GM19238 (cell line): ENCODE results near the gene ASCC1.

Experiments used
- DNase-seq: peaks from one replicate; pipeline ENCODE4 v3.0.0; 2011; ENCODE audit warnings: low spot score; ENCODE audit not compliant: insufficient read length

Gene ASCC1

DNA sequence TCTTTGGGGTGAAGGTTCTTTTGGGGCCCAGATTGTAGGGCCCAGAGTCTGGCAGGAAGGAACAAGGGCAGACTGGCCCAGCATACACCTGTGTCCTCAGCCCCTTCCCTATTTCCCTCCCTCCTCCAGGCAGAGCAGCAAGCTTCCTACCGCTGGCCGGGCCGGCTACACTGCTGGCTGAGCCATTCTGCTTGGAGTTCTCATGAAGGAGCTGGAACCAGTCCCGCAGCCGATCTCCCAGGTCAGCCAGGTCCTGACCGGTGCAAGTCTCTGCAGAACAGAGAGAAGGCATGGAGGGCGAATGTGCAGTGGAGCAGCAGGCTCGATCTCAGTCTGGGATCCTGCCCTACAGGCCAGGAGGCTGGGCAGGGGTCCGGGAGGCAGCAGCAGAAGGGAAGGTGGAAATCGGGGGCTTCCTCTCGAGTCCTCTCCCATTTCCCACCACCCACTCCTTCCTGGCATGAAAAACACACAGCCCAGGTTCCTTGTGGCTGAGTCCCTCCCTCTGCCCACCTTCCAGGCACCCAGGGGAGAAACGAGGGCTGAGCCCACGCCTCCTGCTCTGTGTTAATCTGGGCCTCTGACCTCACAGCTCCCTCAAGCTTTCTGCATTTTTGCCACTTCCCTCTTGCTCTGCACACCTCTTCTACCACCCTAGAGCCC lies 148.5 kb downstream of the ASCC1 start:
- DNase-seq: no peak

DNA sequence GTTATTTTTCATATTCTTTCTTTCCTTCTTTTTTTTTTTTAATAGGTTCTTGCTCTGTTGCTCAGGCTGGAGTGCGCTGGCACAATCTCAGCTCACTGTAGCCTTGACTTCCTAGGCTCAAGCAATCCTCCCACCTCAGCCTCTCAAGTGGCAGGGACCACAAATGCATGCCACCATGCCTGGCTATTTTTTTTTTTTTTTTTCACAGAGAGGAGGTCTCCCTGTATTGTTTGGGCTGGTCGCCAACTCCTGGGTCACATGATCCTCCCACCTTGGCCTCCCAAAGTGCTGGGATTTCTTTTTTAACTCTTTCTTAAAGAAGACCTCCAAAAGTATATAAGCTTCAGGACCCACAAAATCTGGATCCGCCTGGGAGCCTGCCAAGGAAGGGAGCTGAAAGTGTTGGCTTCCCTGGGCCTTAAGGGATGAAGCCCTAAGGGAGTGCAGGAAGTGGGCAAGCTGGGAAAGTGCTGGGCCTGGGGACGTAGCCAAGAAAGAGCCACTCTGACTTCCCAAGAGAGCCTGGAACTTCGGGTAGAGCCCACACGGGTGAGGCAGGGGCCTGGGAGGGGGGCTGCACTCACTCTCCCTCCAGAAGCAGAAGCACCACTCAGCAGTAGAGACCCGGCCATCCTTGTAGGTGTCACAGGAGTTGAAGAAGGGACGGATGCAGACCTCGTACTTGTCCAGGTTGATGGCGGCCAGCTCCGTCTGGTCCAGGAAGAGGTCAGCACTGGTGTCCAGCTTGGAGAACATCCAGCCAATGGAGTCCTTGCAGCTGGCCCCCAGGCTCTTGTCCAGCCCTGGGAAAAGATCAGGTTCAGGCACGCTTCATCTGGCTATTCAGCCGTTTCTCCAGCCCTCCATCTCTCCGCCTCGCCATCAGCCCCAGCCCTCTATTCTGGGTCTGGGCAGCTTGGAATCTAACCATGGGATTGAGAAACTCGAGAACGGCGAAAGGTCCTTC lies 149.5 kb downstream of the ASCC1 start:
- DNase-seq: no peak

DNA sequence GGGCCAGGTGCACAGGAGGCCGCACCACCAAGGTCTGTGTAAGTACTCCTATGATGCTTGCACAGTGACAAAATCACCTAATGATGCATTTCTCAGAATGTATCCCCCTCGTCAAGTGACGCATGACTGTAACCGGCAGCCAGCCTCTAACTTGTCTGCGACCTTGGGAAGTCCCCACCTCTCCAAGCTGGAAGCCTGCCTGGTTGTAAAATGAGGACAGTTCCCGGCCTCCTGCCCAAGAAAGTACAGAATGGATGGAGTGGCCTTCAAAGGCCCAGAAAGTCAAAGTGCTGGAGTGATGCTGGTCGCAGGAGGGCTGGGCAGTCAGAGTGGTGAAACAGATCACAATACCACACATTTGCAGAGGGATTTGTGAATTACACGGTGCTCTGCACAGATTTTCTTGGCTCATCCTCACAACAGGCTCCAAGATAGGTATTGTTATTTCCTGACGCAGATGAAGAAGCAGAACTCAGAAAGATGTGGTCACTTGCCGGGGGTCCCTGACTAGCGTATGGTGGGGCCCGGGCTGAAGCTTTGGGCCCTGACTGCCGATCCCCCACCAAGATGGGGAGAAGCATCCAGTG lies 150.5 kb downstream of the ASCC1 start:
- DNase-seq: no peak

DNA sequence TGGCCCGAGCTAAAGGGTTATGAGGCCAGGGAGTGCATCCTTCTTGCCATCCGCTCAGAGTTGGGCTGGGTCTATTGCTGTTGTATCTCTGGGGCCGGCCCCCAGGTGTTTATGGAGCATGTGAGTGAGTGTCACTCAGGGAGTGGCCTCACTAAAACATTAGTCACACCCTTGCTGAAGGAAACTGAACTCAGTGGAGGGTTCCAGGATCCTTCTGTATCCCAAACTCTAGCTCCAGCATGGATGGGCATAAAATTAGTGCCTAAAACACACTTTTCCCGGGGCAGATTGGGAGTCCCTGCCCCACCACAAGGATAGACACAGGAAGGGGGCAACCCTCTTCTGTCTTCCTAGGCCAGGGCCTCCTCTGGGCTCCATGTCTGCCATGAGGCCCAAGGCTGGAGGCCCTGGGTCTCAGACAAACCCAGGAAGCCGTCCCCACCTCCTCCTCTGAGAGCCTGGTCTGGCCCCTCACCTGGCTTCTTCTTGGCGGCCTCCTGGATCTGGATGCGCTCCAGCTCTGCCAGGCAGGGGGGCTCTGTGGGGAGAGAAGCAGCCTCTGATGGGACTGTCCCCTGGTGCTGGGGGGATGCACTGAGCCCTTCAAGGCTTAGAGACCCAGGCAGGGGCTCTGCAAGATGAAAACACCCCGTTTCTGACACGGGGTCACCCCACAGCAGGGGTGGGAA lies 152.2 kb downstream of the ASCC1 start:
- no peak for DNase-seq

DNA sequence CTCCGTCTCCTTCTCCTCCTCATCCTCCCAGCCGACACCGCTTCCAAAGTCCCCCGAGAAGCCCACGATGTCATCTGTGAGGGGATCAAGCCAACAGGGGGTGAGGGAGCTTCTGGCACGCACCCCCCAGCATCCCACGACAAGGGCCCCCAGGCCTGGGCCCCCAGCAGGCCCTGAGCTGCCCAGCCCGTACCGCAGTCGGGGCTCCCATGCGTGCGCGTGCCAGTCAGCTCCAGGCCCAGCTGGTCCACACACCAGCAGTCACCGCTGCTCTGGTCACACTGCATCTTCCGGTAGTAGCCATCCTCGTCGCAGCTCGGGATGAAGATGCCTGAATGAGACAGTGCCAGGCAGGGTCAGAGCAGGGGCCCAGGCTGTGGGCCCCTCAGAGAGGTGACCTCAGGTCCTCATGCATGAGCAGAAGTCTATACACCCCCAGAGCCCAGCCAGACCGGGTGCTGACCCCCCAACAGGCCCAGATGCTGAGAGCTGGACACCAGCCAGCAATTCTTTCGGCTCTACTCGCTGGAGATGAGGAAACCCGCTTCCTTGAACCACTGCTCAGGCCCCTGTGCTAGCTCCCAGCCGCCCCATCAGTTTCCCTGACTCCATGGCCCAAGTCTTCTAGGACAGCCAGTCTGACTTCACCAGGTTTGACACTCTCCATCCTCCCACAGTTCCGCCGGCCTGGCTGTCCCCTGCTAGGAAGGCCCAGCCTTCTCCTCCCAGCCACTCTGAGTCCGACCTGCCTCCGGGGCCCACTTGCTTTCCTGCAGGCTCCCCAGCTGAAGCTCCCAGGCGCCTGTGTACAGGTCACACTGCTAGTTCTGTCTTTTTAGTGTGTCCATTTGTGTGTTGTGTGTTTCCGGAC lies 153.0 kb downstream of the ASCC1 start:
- DNase-seq: no peak

DNA sequence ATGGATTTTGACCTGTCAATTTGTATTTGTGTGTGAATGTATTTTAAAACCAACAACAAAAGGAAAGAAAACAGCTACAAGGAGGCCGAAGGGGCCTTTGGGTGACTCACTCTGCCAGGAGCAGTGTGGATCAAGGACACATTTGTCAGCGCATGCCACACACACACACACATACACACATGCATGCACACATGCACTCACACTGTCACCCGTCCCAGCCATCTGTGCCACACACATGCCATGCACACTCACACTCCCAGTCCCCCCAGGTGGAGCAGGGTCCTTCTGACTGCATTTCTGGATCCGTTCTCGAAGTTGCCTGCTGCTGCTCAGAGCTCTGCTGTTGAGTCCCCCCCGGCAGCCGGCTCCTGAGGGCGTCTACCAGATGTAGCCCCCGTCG lies 153.7 kb downstream of the ASCC1 start:
- DNase-seq: no peak

DNA sequence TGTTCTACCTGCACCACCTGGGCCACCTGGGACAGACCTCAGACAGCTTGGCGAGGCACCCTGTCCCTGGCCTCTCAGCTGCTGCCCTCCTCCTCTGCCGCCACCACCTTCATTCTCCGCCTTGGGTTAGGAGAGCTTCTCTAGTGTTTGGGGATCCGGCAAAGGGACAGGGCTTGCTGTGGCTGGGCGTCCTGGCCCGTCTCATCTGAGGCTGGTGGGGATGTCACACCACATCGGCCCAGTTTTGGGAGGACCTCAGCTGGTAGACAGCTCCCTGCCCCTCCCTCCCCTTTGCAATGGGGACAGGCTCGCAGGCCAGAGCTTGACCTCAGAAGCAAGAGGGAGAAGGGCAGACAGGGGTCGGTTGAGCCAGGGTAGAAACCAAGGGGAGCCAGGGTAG lies 154.1 kb downstream of the ASCC1 start:
- DNase-seq: no peak

DNA sequence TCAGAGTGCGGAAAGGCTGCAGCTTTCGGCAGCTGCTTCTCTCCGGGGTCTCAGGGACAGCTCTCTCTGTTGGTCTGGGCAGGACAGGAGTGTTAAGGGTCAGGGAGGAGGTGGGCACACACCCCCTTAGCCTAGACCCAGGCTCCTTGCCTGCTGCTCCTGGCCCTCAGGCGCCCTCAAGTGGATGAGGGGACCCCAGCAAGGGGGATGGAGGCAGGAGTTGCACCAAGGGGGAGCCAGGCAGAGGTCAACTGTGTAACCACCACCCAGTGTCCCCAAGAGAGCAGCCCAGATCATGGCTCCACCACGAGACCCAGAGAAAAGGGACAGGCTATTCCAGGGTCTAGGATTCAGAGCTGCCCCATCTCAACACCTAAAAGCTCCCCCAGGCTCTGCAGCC lies 154.6 kb downstream of the ASCC1 start:
- no peak for DNase-seq

DNA sequence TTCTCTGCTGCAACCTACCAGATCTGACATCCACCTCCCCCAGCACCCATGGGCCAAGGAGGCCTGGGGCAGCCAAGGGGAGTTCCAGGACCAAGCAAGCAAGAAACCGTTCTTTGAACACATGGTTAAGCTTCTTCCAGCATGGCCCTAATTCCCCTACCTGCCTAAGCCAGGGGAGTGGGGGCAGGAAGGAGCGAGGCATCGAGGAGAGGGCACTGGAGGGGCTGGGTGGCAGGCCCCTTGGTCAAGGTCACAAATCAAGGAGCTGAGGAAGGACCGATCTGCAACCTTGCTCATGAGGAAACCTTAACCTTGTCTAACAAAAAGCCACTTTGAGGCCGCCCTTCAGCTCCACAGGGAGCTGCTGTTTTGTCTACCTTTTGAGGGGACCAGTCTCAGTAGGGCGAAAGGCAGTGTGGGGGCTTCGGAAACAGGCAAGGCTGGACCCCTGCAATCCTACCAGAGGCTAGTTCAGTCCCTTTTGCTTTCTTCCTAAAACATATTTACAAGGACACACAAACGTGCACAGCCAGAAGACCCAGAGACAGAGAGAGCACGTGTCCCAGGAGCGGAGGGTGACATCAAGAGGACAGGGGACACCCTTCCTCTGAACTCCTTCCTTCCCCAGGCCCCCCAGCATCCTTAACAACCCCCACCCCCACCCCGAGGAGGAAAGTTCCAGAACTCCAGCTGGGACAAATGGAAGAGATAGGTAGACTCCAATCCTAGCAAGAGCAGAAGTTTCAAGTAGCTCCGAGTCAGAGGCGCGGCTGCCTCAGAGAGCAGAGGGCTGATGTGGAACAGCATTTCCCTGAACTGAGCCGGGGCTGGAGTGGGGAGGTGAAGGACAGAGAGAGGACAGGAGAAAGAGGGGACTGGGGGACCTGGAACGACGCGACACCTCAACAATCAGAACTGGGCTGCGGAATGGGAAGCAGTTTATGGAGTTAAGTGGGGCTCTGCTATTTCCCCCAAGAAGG lies 155.9 kb downstream of the ASCC1 start:
- no peak for DNase-seq

DNA sequence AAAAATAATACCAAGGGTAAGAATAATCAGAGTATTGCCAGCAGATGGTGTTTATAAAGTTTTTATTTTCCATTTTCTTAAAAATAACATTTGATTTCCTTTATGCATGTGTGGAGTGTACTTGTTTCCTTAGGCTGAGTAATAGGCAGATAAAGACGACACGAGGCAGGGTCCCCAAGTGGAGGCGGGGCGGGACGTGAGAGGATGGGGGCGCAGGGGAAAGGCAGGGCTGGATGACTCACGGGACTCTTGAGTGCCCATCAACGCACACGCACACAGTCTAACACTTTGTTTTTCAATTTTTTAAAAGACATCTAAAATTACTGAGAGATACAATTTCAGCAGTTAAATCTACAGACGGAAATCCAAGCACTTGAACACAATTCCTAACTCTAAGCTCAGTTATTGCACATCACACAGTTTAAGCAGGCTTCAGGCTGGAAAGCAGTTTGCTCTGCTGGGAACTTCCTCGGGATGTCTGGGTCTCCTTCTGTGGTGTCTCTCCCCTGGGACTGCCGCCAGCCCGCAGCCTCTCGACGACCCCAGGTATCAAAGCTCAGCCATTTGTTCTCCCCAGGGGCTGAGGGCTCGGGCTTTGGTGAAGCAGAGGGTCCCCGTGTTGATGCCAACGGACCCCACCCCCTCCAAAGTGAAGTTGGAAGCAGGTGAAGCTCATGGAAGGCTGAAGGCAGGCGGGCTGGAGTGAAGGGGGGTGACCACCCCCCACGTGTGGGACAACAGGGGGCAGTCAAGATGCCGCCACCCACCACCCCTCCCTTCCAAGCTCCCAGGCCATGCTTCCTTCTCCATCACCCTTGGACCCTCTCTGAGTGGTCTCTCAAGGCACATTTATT lies 156.9 kb downstream of the ASCC1 start:
- DNase-seq: no peak

DNA sequence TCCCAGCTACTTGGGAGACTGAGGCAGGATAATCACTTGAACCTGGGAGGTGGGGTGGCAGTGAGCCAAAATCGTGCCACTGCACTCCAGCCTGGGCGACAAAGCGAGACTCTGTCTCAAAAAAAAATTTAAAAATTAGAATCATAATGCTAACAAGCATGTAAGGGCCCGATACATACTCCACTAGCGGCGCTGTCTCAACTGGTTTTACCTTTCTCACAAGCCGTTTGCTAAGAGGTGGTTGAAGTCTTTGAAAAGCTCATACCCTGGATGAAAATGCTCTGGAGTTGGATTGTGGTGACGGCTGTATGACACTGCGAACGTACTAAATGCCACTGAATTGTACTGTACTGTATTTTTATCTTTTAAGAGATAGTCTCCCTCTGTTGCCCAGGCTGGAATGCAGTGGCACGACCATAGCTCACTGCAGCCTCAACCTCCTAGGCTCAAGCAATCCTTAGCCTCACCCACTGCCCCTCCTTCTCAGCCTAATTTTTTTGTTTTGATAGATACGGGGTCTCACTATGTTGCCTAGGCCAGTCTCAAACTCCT lies 157.7 kb downstream of the ASCC1 start:
- DNase-seq: no peak

DNA sequence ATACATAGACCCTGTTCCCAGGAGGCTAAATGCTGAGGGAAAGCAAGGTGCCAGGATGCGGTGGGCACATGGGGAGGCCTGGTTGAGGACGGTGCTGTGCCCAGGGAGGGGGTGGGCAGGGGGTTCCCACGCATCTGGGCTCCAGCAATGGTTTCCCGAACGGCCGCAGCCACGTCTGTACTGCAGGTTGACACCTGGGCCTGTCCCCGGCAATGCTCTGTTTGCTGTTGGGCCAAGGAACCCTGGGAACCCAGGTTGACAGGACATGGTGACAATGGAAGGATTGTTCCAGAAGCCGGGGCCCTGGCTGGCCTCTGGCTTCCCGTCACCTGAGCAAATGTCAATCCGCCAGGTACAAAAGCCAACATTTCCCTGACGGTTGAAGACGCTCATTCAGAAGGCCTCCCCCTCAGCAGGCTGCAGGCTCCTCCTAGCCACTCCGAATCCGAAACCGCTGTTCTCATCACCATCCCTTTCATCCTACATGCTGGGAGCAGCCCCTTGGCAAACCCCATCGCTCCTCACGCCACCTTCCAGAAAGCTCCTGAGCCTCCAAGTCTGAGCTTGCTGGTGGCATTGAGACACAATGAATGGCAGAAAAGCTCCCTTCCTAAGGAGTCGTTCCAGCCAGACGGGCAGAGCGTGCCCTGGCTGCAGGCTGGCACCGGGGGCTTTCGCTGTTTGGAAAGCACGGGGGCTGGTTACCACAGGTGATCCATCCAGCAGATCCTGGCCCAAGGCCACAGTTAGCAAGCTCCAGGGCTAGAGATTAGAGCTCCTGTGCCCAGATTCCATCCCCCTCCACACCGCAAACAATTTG lies 158.9 kb downstream of the ASCC1 start:
- no peak for DNase-seq

DNA sequence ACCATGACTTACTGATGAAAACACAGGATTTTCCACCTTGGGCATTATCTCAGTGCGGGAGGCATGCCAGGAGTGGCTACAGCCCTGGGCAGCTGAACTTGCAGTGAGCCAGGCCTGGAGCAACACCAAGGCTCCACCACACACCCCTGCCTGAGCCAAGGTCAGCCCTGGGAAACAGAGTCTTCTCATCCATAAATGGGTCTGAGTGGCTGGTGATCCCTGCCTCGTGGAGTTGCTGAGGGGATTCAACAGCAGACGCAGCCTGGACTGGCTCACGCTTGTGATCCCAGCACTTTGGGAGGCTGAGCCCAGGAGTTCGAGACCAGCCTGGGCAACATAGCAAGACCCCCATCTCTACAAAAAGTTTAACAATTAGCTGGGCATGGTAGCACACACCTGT lies 160.0 kb downstream of the ASCC1 start:
- DNase-seq: no peak

DNA sequence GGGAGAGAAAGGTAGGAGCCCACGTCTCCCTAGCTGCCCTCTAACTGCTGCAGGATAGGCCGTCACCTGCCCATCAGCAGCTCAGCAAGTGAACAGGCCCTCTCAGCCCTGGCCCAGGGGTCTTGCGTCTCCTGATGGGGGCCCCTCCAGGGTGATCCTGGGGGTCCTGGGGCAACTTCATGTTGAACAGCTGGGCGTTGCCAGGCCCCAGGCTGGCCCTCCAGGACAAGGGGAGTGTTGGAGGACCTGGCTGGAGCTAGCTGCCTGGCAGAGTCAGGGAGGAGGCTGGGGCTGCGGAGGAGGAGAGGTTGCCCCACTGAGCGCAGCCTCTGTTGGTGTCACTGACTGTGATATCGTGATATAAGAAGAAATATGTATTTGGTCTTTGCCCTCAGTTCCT lies 162.4 kb downstream of the ASCC1 start:
- DNase-seq: no peak

DNA sequence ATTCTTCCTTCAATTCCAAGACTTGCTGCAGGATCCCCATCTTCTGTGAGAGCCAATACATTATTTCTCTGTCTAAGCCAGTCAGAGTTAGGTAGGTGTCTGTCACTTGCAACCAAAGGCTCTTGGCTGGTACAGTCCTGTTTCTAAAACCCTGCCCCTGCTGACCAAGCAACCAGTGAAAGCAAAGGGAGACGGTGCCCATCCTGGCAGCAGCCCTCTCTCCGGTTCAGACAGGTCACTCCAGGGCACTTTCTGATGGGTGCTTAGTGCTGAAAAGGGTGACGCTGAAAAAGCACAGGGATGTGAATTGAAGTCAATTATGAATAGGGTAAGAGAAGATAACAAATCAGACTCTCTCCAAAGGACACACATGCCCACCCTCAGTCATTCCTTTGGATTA lies 165.2 kb downstream of the ASCC1 start:
- DNase-seq: no peak

DNA sequence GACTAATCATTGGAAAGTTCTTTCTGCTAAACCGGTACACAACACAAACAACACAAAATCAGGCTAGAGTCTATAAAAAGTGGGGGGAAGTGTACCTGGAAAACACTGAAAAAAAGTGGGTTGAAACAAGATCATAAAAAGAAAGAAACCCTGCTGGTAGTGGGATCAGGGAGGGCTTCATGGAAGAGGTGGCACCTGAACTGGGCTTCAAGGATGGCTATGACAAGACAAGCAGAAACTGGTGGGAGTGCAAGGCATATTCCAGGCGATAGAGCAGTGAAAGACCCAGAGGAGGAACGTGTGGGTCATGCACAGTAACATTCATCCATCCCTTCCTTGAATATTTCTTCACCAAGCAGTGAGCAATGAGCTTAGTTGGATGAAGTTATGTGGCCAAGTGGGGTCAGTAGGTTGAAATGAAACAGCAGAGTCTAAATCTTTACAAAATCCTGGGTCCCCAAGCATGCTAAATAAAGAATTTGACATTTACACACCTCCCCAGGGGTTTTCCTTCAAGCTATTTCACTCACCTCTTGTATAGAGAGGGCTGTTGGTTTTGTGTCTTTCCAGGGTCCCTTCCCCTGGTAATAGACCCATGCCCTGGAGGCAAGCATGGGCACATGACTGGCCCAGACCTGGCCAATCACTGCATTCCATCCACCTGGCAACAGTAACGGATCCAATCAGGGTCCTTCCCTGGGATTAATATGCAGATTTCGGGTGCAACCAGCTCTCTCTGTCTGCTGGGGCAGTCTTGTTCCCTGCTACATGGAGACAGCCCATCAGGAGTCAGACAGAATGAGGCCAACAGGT lies 165.9 kb downstream of the ASCC1 start:
- DNase-seq: no peak

DNA sequence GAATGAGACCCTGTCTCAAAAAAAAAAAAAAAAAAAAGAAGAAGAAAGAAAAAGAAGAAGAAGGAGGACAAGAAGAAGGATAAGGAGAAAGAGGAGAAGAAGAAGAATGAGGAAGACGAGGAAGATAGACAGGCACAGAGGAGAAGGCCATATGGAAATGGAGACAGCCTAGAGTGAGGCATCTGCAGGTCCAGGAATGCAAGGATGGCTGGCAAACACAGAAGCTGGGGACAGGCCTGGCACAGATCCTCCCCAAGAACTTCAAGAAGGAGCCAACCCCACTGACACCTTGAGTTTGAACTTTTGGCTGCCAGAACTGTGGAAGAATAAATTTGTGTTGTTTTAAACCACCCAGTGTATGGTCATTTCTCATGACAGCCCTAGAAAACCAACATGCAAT lies 166.6 kb downstream of the ASCC1 start:
- DNase-seq: no peak
